Thoracic aorta (tissue), 2 donors: ENCODE data around the gene ADGRA1. TPM values are rescaled to one million over a fixed set of nuclear protein-coding genes. Genes with fewer than 3 reads are reported as not detected.
"Not testable (repeated sequence)": the region's sequence is repeated elsewhere in the genome, so short reads cannot be mapped to it uniquely, and the experiment has no call there.

Source experiments
- ATAC-seq: fragments of 150-250 bp; one replicate; pipeline ENCODE4 v1.8.0; 2017; ENCODE audit warnings: low read depth; ENCODE audit not compliant: insufficient number of reproducible peaks, low FRiP score
- DNase-seq: peaks from one replicate; pipeline ENCODE4 v3.0.0-alpha.2; 2020; ENCODE audit warnings: low spot score
- H3K27ac ChIP-seq, 2 donors: fragments of 200-600 bp; sonication (generic); 1 replicate in 1 of 2; 2 replicates in 1 of 2; pipeline ENCODE4 v1.5.1; 2016; ENCODE audit warnings: mild to moderate bottlenecking in 2 of 2, moderate library complexity in 2 of 2
- H3K27me3 ChIP-seq: fragments of 200-600 bp; sonication (generic); replicated peaks from 2 replicates; pipeline ENCODE4 v1.6.0; 2016; ENCODE audit warnings: mild to moderate bottlenecking; ENCODE audit not compliant: insufficient read depth
- H3K36me3 ChIP-seq: fragments of 200-600 bp; sonication (generic); one replicate; pipeline ENCODE4 v1.5.1; 2016
- H3K4me1 ChIP-seq, 2 donors: fragments of 200-600 bp; sonication (generic); 1 replicate in 1 of 2; 2 replicates in 1 of 2; pipeline versions ENCODE4 v1.5.1 to v1.6.0; 2016; ENCODE audit warnings: low read depth in 2 of 2, mild to moderate bottlenecking in 1 of 2; ENCODE audit not compliant: control insufficient read depth in 1 of 2
- H3K4me3 ChIP-seq: fragments of 200-600 bp; sonication (generic); 2 replicates; pipeline ENCODE4 v1.5.1; 2016; ENCODE audit warnings: mild to moderate bottlenecking
- H3K9me3 ChIP-seq: fragments of 200-600 bp; sonication (generic); 2 replicates; pipeline ENCODE4 v1.5.1; 2016
- CTCF ChIP-seq: fragments of 200-600 bp; sonication (generic); IDR thresholded peaks from one replicate; pipeline ENCODE4 v1.5.1; 2019; ENCODE audit warnings: antibody characterized with exemption
- total RNA-seq, 2 donors: library from RNA; depleted of rRNA; stranded (reverse); fragments of >200 nt; gene quantifications; one replicate each; pipeline versions ENCODE4 v1.1.0 to v1.2.3, GENCODE V29; 2016

Gene ADGRA1
- total RNA-seq, 2 donors from 2014 or later, result not detected

GRCh38 chr10:133049639-133050038 is 38.1 kb upstream of the ADGRA1 start:
- Histone ChIP-seq H3K4me1 (no peaks in the 10 kb centered on the region), H3K27me3 (no peaks in the 10 kb centered on the region)

GRCh38 chr10:133050371-133050770 is 37.4 kb upstream of the ADGRA1 start:
- H3K36me3 ChIP-seq, result no peaks in the 10 kb centered on the region
- ATAC-seq (no peak), DNase-seq (no peak)
- no peaks in the 10 kb centered on the region for H3K4me1 ChIP-seq
- no peak overlapping the region for H3K27ac ChIP-seq
- no peak overlapping the region for H3K4me3 ChIP-seq
- no peaks in the 10 kb centered on the region for H3K27me3 ChIP-seq
- no peaks in the 10 kb centered on the region for H3K9me3 ChIP-seq
- no peak for TF ChIP-seq CTCF

More at GRCh38 chr10:133049639-133050038, 38.1 kb upstream of the ADGRA1 start:
- ATAC-seq, result no peak
- H3K27ac ChIP-seq, result no peak overlapping the region
- TF ChIP-seq CTCF, result no peak
- H3K36me3 ChIP-seq, result no peaks in the 10 kb centered on the region
- no peaks in the 10 kb centered on the region for H3K9me3 ChIP-seq
- DNase-seq, result no peak
- no peak overlapping the region for H3K4me3 ChIP-seq

- ATAC-seq (no peak), DNase-seq (no peak)
- no peak for TF ChIP-seq CTCF
- Histone ChIP-seq H3K4me1 (no peaks in the 10 kb centered on the region), H3K4me3 (no peak overlapping the region), H3K36me3 (no peaks in the 10 kb centered on the region), H3K27ac (no peak overlapping the region), H3K9me3 (no peaks in the 10 kb centered on the region), H3K27me3 (no peaks in the 10 kb centered on the region)
Observed at GRCh38 chr10:133052076-133052475, 35.6 kb upstream of the ADGRA1 start.

GRCh38 chr10:133053527-133054133 is 34.1 kb upstream of the ADGRA1 start:
- not testable (repeated sequence) for H3K4me1 ChIP-seq, H3K27me3 ChIP-seq, H3K4me3 ChIP-seq, DNase-seq, H3K36me3 ChIP-seq, H3K27ac ChIP-seq, ATAC-seq, H3K9me3 ChIP-seq

GRCh38 chr10:133055470-133055869 is 32.3 kb upstream of the ADGRA1 start:
- DNase-seq (no peak), ATAC-seq (no peak)
- H3K27ac ChIP-seq, result no peak overlapping the region
- no peaks in the 10 kb centered on the region for H3K9me3 ChIP-seq
- no peaks in the 10 kb centered on the region for H3K36me3 ChIP-seq
- no peak overlapping the region for H3K4me3 ChIP-seq
- H3K4me1 ChIP-seq, result no peaks in the 10 kb centered on the region
- no peaks in the 10 kb centered on the region for H3K27me3 ChIP-seq
- TF ChIP-seq CTCF, result no peak

GRCh38 chr10:133056001-133056400 is 31.7 kb upstream of the ADGRA1 start:
- ATAC-seq (no peak), DNase-seq (no peak)
- Histone ChIP-seq H3K36me3 (no peaks in the 10 kb centered on the region), H3K27me3 (no peaks in the 10 kb centered on the region), H3K27ac (no peak overlapping the region), H3K9me3 (no peaks in the 10 kb centered on the region), H3K4me3 (no peak overlapping the region), H3K4me1 (no peaks in the 10 kb centered on the region)
- TF ChIP-seq CTCF, result no peak
